GM12865 (cell line): ENCODE measurements around the gene YARS1.

ENCODE experiments used
- DNase-seq: peaks from one replicate; pipeline ENCODE4 v3.0.0; 2010; ENCODE audit warnings: low read depth
- H3K4me3 ChIP-seq: 2 replicates; pipeline ENCODE4 v1.5.1; 2011; ENCODE audit warnings: mild to moderate bottlenecking, low read depth, low read length, control low read depth
- TF ChIP-seq, protein P1 (sequence below): IDR thresholded peaks from 2 replicates; pipeline ENCODE4 v1.5.1; 2011; ENCODE audit warnings: low read length, control low read depth, low read depth, inconsistent platforms; ENCODE audit not compliant: insufficient read depth; ENCODE audit errors: missing control alignments

Gene YARS1

DNA sequence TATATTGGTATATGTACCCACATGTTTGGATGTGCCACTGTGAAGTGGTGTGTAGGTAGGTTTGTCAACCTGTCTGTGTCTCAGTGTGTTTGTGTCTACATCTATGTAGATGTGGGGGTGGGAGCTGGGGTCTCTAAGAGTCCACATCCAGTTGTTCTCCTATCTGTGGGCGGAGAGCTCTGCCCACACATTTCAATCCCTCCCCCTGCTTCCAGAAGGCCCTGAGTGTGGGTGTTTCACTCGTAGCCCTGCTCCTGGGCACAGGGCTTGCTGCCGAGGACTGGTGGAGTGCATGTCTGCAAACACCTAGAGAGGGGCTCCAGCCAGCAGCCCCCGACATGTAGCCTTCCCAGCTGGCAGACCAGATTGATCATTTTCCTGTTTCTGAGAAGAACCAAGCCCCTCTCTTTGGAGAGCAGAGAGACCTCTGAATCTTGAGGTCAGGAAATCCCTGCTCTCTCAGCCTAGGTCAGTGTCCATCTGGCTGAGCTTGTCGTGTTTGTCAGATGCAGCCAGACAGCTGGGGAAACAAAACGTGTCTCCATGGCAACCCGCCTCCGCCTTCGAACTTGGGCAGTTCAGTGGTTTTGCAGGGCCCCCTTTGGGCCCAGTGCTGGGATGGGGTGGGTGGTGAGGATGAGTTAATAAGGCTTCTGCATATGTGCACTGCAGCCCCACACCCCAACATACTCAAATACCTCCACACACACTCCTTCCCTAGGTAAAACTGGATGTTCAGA, 83.4 kb downstream of the YARS1 start:
- TF ChIP-seq, protein P1, sequence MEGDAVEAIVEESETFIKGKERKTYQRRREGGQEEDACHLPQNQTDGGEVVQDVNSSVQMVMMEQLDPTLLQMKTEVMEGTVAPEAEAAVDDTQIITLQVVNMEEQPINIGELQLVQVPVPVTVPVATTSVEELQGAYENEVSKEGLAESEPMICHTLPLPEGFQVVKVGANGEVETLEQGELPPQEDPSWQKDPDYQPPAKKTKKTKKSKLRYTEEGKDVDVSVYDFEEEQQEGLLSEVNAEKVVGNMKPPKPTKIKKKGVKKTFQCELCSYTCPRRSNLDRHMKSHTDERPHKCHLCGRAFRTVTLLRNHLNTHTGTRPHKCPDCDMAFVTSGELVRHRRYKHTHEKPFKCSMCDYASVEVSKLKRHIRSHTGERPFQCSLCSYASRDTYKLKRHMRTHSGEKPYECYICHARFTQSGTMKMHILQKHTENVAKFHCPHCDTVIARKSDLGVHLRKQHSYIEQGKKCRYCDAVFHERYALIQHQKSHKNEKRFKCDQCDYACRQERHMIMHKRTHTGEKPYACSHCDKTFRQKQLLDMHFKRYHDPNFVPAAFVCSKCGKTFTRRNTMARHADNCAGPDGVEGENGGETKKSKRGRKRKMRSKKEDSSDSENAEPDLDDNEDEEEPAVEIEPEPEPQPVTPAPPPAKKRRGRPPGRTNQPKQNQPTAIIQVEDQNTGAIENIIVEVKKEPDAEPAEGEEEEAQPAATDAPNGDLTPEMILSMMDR = no peak
- no peak overlapping the region for H3K4me3 ChIP-seq
- peak; percentile 50 for DNase-seq

DNA sequence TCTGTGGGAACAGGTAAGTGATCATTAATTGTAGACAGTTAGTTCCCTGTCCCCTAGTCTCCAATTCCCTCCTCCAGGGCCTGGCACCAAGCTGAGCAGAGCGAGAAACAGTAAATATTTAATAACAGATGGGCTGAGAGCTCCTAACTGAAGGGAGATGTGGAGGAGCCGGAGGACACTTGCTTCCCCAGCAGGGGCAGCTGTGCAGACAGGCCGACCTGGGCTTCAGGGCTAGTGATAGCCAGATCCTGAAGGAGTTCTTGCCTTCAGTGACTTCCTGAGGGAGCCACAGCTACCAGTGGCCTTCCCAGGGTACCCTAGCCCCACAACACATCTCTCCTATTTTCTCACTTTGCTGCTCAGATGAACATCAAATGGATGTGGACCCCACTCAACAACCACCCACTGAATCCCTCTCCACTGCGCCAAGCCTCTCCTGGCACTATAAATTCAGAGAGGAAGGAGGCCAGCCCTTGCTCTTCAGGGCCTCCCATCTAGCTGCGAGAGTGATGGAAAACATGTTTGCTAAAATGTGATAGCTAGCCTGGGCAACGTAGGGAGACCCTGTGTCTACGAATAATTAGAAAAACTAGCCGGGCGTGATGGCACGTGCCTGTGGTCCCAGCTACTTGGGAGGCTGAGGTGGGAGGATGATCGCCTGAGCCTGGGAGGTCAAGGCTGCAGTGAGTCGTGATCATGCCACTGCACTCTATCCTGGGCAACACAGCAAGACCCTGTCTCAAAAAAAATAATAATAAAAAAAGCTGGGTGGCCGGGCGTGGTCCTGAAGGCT, 87.7 kb downstream of the YARS1 start:
- H3K4me3 ChIP-seq = no peak overlapping the region
- no peak for DNase-seq
- TF ChIP-seq, protein P1 = no peak

DNA sequence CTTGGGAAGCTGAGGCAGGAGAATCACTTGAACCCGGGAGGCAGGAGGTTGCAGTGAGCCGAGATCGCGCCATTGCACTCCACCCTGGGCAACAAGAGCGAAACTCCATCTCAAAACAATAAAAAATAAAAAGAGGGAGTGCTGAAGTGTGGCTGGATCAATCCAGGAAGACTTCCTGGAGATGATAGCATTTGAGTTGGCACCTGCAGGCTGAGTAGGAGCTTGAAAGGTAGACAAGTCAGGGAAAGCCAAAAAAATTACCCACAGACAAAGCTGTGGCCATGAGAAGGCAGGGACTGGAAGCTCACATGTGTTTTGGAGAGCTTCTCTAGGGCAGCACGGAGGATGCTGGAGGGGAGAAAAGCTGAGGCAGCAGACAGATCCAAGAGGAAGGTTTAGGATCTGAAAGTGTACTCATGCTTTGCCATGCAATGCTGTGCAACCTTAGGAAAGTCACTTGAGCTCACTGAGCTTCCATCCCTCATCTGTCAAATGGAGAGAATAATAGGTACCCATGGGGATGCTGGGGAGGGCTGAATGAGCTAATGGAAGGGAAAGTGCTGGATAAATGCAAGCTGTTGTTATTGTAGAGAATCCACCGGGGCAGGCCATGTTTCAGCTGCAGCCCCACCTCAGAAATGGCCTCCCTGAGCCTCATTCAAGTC, 88.6 kb downstream of the YARS1 start:
- no peak overlapping the region for H3K4me3 ChIP-seq
- TF ChIP-seq, protein P1 = no peak
- no peak for DNase-seq

DNA sequence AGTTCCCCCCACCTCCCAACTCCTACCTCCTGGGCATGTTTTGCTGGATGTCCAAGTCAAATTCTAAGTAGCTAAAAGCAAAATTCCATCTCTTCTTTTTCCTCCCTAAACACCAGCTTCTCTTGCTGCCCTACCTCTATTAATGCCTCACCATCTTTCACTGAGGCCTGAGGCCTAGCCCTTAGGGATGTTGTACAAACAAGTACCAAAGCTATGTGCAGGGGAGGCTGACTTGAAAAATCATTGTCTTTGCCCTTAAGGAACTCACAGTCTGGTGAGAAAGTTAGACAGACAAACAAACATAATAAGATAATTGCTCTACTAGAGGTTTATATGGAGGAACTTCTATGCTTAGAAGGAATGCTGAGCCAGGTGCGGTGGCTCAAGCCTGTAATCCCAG, 89.3 kb downstream of the YARS1 start:
- no peak overlapping the region for H3K4me3 ChIP-seq
- TF ChIP-seq, protein P1 = no peak
- DNase-seq = no peak

DNA sequence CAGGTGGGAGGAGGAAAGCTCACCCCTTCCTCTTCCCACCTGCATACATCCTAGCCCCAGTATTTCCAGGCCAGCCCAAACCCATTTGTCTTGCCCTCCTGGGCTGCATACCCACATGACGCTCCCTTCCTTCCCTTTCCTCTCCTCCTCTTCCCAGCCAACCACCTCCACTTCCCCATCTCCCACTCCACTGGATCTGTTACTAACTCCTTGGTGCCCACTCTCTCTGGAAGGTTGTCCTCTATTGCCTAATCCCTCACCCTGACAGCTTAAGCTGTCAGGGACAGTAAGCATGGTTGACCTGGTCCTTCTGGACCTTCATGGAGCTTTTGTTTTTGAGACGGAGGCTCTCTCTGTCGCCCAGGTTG, 91.6 kb downstream of the YARS1 start:
- TF ChIP-seq, protein P1 = no peak
- no peak for DNase-seq
- H3K4me3 ChIP-seq = no peak overlapping the region
